ENCODE measurements around the gene GNRHR.

DNA sequence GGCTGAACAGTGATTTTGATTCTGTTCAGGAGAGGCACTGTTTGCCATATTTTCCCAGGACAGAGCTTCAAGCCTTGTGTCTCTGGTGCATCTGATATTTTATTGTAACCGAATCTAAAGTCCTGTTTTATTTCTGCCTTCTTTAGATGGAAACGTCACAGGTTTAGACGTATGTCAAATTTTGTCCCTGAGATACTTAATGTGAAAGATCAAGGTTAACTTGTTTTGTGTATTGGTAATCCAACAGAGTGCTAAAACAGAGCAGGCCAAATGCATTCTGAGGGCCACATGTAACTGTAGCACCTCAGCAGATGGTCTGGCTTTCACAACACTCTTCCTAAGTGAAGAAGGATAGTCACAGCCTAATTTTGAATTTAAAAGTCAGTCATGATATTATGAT is at the start of gene GNRHR:
- TF ChIP-seq, protein P1, sequence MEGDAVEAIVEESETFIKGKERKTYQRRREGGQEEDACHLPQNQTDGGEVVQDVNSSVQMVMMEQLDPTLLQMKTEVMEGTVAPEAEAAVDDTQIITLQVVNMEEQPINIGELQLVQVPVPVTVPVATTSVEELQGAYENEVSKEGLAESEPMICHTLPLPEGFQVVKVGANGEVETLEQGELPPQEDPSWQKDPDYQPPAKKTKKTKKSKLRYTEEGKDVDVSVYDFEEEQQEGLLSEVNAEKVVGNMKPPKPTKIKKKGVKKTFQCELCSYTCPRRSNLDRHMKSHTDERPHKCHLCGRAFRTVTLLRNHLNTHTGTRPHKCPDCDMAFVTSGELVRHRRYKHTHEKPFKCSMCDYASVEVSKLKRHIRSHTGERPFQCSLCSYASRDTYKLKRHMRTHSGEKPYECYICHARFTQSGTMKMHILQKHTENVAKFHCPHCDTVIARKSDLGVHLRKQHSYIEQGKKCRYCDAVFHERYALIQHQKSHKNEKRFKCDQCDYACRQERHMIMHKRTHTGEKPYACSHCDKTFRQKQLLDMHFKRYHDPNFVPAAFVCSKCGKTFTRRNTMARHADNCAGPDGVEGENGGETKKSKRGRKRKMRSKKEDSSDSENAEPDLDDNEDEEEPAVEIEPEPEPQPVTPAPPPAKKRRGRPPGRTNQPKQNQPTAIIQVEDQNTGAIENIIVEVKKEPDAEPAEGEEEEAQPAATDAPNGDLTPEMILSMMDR (IDR thresholded peaks at IDR 0.05): no peak
- no peak for TF ChIP-seq POLR2A (IDR thresholded peaks at IDR 0.05)
